Transverse colon (tissue), 4 donors: ENCODE measurements around the gene CFAP157. TPM values are rescaled to one million over a fixed set of nuclear protein-coding genes. Genes with fewer than 3 reads are reported as not detected.
A peak's percentile ranks its signal among the peaks of the same experiment; 100 is the strongest.

Experiments
- DNase-seq: peaks from one replicate; pipeline ENCODE4 v3.0.0-alpha.2; 2019
- H3K27ac ChIP-seq, 4 donors: fragments of 200-600 bp; sonication (generic); 2 replicates each; pipeline ENCODE4 v1.5.1; 2016 to 2018; ENCODE audit warnings: inconsistent platforms in 4 of 4
- H3K27me3 ChIP-seq: fragments of 200-600 bp; sonication (generic); 2 replicates; pipeline ENCODE4 v1.5.1; 2017; ENCODE audit warnings: inconsistent platforms
- H3K36me3 ChIP-seq, 4 donors: fragments of 200-600 bp; sonication (generic); 2 replicates each; pipeline ENCODE4 v1.5.1; 2017 to 2019; ENCODE audit warnings: inconsistent platforms in 4 of 4
- H3K4me1 ChIP-seq, 4 donors: fragments of 200-600 bp; sonication (generic); 2 replicates each; pipeline ENCODE4 v1.5.1; 2017 to 2020; ENCODE audit warnings: inconsistent platforms in 4 of 4
- H3K4me3 ChIP-seq, 4 donors: fragments of 200-600 bp; sonication (generic); 1 replicate in 1 of 4; 2 replicates in 3 of 4; pipeline versions ENCODE4 v1.5.1 to v1.6.1; 2017 to 2019; ENCODE audit warnings: inconsistent platforms in 4 of 4
- H3K9me3 ChIP-seq, 2 donors: fragments of 200-600 bp; sonication (generic); 2 replicates each; pipeline ENCODE4 v1.5.1; 2017 to 2019; ENCODE audit warnings: inconsistent platforms in 2 of 2
- EP300 ChIP-seq: sonication (generic); formaldehyde crosslinking; IDR thresholded peaks from one replicate; pipeline ENCODE4 v1.6.1; 2017; ENCODE audit warnings: antibody characterized with exemption, low read depth
- POLR2A ChIP-seq: fragments of 450-650 bp; IDR thresholded peaks from one replicate; pipeline ENCODE4 v1.6.1; 2016; ENCODE audit warnings: antibody characterized with exemption, mild to moderate bottlenecking, moderate library complexity
- POLR2AphosphoS5 ChIP-seq, 3 donors: sonication (generic); formaldehyde crosslinking; IDR thresholded peaks; one replicate each; pipeline ENCODE4 v1.6.1; 2016; ENCODE audit warnings: antibody characterized with exemption in 3 of 3
- WGBS, 2 donors: methylation state at CpG; one replicate each; pipeline ENCODE4 v1.1.5; 2018; ENCODE audit warnings: low coverage in 1 of 2; 5-methylcytosine and 5-hydroxymethylcytosine counted together
- in situ Hi-C, 4 donors: fragments of 200-750 bp; cut with MboI; loops; one replicate each; pipeline versions ENCODE4 v1.15.0 to v1.15.1; 2017; ENCODE audit warnings: low sequenced_read_pairs in 3 of 4, low pct_ligation_motif_present in 1 of 4, low pct_unique_long_range_greater_than_20kb in 1 of 4
- intact Hi-C: fragments of 100-400 bp; cut with DNase I; formaldehyde crosslinking; loops from one replicate; pipeline ENCODE4 v1.15.1; 2023; ENCODE audit warnings: low total_unique reads
- total RNA-seq, 4 donors: library from RNA; depleted of rRNA; stranded (reverse); fragments of >200 nt; gene quantifications; one replicate each; pipeline ENCODE4 v1.1.0, GENCODE V29; 2016
- TF ChIP-seq, protein P1 (sequence below), 5 experiments: fragments of 200-600 bp in 3 of 5; fragments of 450-650 bp in 2 of 5; sonication (generic) in 3 of 5; IDR thresholded peaks; 1 replicate in 2 of 5; 2 replicates in 3 of 5; pipeline ENCODE4 v1.5.1; 2016 to 2017; ENCODE audit warnings: antibody characterized with exemption in 5 of 5, inconsistent platforms in 3 of 5, mild to moderate bottlenecking in 2 of 5, moderate library complexity in 1 of 5

Gene CFAP157
- total RNA-seq, 4 donors from 2014 or later, result not detected

DNA sequence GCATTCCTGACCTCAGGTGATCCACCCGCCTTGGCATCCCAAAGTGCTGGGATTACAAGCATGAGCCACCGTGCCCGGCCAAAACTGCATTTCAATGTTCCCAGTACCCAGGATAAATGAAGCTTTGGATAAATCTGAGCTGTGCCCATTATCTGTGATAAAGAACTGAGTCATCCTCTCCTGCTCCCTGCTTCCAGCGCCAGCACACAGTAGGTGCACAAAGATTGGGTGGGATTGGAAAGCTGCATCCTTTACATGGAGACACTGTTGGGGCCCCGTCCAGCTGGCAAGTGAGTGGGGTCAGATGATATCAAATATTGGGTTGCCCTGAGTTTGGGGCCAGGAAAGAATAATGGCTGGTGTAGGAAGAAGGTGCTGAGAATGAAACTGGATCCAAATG lies 54.3 kb downstream of the CFAP157 start:
- intact Hi-C loops (no loop called here), in situ Hi-C loops (no loop called here)
- TF ChIP-seq POLR2A, result no peak
- no peak for TF ChIP-seq POLR2AphosphoS5 (IDR thresholded peaks at IDR 0.05)
- TF ChIP-seq EP300, result no peak
- TF ChIP-seq, protein P1, sequence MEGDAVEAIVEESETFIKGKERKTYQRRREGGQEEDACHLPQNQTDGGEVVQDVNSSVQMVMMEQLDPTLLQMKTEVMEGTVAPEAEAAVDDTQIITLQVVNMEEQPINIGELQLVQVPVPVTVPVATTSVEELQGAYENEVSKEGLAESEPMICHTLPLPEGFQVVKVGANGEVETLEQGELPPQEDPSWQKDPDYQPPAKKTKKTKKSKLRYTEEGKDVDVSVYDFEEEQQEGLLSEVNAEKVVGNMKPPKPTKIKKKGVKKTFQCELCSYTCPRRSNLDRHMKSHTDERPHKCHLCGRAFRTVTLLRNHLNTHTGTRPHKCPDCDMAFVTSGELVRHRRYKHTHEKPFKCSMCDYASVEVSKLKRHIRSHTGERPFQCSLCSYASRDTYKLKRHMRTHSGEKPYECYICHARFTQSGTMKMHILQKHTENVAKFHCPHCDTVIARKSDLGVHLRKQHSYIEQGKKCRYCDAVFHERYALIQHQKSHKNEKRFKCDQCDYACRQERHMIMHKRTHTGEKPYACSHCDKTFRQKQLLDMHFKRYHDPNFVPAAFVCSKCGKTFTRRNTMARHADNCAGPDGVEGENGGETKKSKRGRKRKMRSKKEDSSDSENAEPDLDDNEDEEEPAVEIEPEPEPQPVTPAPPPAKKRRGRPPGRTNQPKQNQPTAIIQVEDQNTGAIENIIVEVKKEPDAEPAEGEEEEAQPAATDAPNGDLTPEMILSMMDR (IDR thresholded peaks at IDR 0.05), result no peak
- H3K4me1 ChIP-seq, result no peaks in the 10 kb centered on the region
- H3K9me3 ChIP-seq, result no peaks in the 10 kb centered on the region
- H3K27ac ChIP-seq, result peak overlapping the region in 1 of 4 donors; percentile 2
- 86% methylated on average over 5 of the region's 5 CpGs; no CpG with 5 or more reads in 1 of the 2 donors for WGBS, 2 donors
- no peak overlapping the region for H3K4me3 ChIP-seq
- no peak for DNase-seq
- H3K27me3 ChIP-seq, result peaks cover 7% of the 10 kb centered on the region
- H3K36me3 ChIP-seq, result no peaks in the 10 kb centered on the region

DNA sequence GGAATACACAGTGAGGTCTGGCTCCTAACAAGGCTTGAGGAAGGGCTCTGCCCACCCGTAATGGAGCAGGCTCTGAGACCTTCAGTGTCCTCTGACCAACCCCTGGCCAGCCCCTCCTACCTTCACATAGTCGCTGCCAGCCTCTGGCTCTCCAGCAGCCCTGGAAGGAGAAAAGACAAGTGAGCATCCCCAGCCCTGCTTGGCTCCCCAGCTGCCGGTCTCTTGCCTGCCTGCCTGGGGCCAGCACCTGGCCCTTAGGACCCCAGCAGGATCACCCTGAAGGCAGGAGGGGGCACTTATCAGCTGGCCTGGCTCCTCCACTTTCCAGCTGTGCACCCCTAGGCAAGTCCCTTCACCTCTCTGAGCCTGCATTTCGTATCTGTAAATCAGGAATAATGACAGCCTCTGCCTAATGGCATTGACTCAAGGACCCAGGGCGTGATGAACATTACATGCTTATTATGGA lies 54.7 kb downstream of the CFAP157 start:
- 33 to 52% methylated on average over 2 to 5 of the region's 5 CpGs for WGBS, 2 donors
- Histone ChIP-seq H3K9me3 (no peaks in the 10 kb centered on the region), H3K36me3 (no peaks in the 10 kb centered on the region), H3K4me1 (no peaks in the 10 kb centered on the region), H3K4me3 (no peak overlapping the region), H3K27ac (peak overlapping the region in 3 of 4 donors; percentile 28 to 51 (median 43)), H3K27me3 (peaks cover 3% of the 10 kb centered on the region)
- no peak for TF ChIP-seq EP300
- TF ChIP-seq POLR2A, result no peak
- TF ChIP-seq, protein P1 (IDR thresholded peaks at IDR 0.05), result no peak
- no peak for TF ChIP-seq POLR2AphosphoS5 (IDR thresholded peaks at IDR 0.05)
- in situ Hi-C loops, result no loop called here
- intact Hi-C loops, result no loop called here
- no peak for DNase-seq

DNA sequence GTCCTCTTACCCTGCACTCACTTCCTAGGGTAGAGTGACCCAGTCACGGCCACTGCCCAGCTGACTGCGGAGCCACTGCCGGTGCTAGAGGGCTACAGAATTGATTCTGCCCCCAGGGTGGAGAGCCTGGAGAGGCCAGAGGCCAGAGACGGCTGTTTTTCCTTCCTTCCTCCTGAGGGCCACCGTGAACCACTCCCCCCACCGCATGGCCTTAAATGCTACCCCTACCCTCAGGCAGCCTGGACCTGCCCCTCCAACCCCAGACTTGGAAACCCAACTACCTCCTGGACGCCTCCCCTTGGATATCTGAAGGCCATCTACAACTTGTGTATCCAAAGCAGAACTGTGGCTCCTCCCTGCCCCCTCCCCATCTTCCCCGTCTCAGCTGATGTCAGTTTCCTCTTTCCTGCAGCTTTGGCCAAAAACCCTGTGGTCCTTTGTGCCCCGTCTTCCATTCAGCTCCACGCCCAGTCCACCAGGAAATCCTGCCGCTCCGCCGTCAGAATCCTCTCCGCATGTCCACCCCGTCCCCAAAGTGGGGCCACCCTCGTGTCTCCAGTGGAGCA lies 55.4 kb downstream of the CFAP157 start:
- no peaks in the 10 kb centered on the region for H3K27me3 ChIP-seq
- WGBS, 2 donors, result 56% methylated on average over 16 of the region's 16 CpGs; no CpG with 5 or more reads in 1 of the 2 donors
- DNase-seq, result no peak
- H3K27ac ChIP-seq, result peak overlapping the region; percentile 26 to 51 (median 38)
- peaks cover 0 to 5% (median 0%) of the 10 kb centered on the region in 4 donors for H3K4me1 ChIP-seq
- intact Hi-C loops (no loop called here), in situ Hi-C loops (no loop called here)
- no peak overlapping the region for H3K4me3 ChIP-seq
- H3K36me3 ChIP-seq, result no peaks in the 10 kb centered on the region
- no peak for TF ChIP-seq POLR2A
- no peak for TF ChIP-seq POLR2AphosphoS5 (IDR thresholded peaks at IDR 0.05)
- TF ChIP-seq, protein P1 (IDR thresholded peaks at IDR 0.05), result no peak
- TF ChIP-seq EP300, result no peak
- no peaks in the 10 kb centered on the region for H3K9me3 ChIP-seq

DNA sequence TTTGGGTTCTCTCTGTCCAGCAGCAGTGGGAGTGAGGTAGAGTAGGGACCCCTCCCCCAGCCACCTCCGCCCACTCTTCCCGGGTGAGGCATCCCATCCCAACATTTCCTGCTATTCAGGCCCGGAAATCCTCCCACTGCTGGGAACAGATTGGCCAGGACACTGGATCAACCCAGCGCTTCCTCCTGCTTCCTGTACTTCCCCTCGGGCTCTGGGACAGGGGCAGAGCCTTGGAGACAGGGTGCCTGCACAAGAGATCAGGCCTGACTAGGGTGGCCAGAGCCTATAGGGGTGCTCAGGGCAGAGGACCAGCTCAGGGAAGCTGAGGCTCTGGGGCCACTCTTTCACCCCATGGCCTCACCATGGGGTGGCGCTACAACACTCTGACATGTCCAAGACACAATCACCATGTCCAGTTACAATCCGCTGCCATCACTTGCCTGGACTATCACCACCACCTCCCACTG lies 57.2 kb downstream of the CFAP157 start:
- Histone ChIP-seq H3K27me3 (no peaks in the 10 kb centered on the region), H3K27ac (peak overlapping the region in 2 of 4 donors; percentile 41 to 48), H3K4me1 (peaks cover 0 to 14% (median 0%) of the 10 kb centered on the region in 4 donors), H3K4me3 (no peak overlapping the region), H3K9me3 (no peaks in the 10 kb centered on the region), H3K36me3 (no peaks in the 10 kb centered on the region)
- DNase-seq, result peak; percentile 66
- 43 to 48% methylated on average over 1 to 7 of the region's 7 CpGs for WGBS, 2 donors
- TF ChIP-seq POLR2A (no peak), EP300 (peak; percentile 75), POLR2AphosphoS5 (IDR thresholded peaks at IDR 0.05) (peak in 1 of 3 donors; percentile 10)
- TF ChIP-seq, protein P1 (IDR thresholded peaks at IDR 0.05), result peak; percentile 22 to 49 (median 31)
- intact Hi-C loops (no loop called here), in situ Hi-C loops (no loop called here)
